ENCODE measurements around the gene LARGE1.

The LARGE1 gene

GRCh38 chr22:33691057-33691630, 229.1 kb downstream of the LARGE1 start:
- Mint-ChIP-seq H3K4me3 (no peak overlapping the region), H3K9me3 (peaks cover 62% of the 10 kb centered on the region), H3K36me3 (ENCODE audit: low read depth) (no peaks in the 10 kb centered on the region), H3K27ac (no peak overlapping the region), H3K27me3 (ENCODE audit: low read depth) (no peaks in the 10 kb centered on the region), H3K4me1 (ENCODE audit: low read depth) (no peaks in the 10 kb centered on the region)
- DNase-seq (ENCODE audit: low spot score), result no peak

GRCh38 chr22:33688903-33689302, 231.4 kb downstream of the LARGE1 start:
- no peaks in the 10 kb centered on the region for H3K4me1 Mint-ChIP-seq (ENCODE audit: low read depth)
- peaks cover 54% of the 10 kb centered on the region for H3K9me3 Mint-ChIP-seq
- H3K36me3 Mint-ChIP-seq (ENCODE audit: low read depth), result no peaks in the 10 kb centered on the region
- no peak overlapping the region for H3K27ac Mint-ChIP-seq
- H3K4me3 Mint-ChIP-seq, result no peak overlapping the region
- no peaks in the 10 kb centered on the region for H3K27me3 Mint-ChIP-seq (ENCODE audit: low read depth)
- no peak for DNase-seq (ENCODE audit: low spot score)

DNA sequence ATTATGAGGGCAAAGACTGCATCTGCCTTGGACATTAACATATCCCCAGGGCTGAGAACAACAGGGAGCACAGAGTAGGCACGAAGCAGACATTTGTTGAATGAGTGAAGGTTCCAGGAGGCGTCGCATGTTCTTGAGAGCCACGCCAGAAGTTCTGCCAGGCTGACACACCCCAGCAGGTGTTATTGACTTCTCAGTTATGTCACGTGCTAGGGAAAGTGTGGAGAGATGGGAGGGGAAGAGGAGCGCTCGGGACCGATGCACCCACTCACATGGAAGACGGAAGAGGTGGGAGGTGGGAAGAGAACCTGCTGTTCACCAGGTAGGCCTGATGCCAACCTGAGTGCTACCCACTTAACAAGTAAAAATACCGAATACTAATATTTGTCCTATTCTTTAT, 232.8 kb downstream of the LARGE1 start:
- H3K27me3 Mint-ChIP-seq (ENCODE audit: low read depth), result no peaks in the 10 kb centered on the region
- H3K36me3 Mint-ChIP-seq (ENCODE audit: low read depth), result no peaks in the 10 kb centered on the region
- peaks cover 58% of the 10 kb centered on the region for H3K9me3 Mint-ChIP-seq
- DNase-seq (ENCODE audit: low spot score), result no peak
- H3K4me1 Mint-ChIP-seq (ENCODE audit: low read depth), result no peaks in the 10 kb centered on the region
- H3K4me3 Mint-ChIP-seq, result no peak overlapping the region
- H3K27ac Mint-ChIP-seq, result no peak overlapping the region

DNA sequence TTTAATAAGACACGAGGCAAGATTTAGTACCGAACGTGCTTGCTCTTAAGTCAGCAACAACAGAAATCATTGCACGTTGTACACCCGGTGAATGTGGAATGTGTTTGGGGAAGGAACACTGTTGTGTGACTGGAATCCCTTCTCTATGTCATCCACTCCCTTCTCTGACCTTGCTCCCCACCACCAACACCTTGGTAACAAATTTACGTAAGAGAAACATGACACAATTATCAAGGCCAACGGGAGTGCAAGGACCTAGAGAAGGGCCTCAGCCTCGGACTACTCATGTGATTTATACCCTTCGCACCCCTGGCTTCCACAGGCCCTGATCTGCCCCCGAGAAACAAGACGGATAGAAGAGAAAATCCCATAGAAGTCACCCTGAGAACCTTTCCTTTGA, 236.2 kb downstream of the LARGE1 start:
- DNase-seq (ENCODE audit: low spot score), result no peak
- Mint-ChIP-seq H3K27ac (no peak overlapping the region), H3K36me3 (ENCODE audit: low read depth) (no peaks in the 10 kb centered on the region), H3K9me3 (peaks cover 48% of the 10 kb centered on the region), H3K4me3 (no peak overlapping the region), H3K27me3 (ENCODE audit: low read depth) (no peaks in the 10 kb centered on the region), H3K4me1 (ENCODE audit: low read depth) (no peaks in the 10 kb centered on the region)

DNA sequence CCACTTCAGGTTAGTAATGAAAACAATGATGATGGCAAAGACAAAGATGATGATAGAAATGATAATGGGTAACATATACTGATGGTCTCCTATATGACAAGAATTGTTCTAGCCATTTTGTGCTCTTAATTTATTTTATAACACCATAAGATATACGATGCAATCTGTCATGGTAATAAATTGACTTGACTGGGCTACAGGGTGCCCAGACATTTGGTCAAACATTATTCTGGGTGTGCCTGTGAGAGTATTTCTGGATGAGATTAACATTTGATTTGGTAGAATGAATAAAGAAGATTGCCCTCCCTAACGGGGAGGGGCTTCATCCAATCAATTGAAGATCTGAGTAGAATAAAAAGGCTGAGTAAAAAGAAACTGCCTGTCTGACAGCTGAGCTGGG, 237.3 kb downstream of the LARGE1 start:
- Mint-ChIP-seq H3K9me3 (peaks cover 49% of the 10 kb centered on the region), H3K4me3 (no peak overlapping the region), H3K27ac (no peak overlapping the region), H3K36me3 (ENCODE audit: low read depth) (no peaks in the 10 kb centered on the region), H3K27me3 (ENCODE audit: low read depth) (no peaks in the 10 kb centered on the region), H3K4me1 (ENCODE audit: low read depth) (no peaks in the 10 kb centered on the region)
- no peak for DNase-seq (ENCODE audit: low spot score)

DNA sequence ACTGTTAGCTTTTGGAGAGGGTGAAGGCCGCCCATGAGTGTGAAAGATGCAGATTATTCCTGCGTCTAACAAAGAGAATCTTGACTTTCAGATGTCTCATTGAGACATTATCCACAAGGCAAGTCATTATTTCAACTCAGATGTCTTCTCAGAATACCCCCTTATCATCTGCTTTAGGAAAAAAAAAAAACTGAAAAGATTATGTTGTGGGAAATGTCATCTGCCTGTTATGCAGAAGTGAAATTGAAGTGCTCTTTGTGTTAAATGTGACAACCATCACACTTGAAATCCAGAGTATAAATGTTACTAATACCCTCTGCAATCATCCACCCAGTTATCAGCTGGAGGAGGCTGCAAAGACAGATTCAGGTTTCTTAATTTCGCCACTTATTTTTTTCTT, 239.6 kb downstream of the LARGE1 start:
- H3K4me3 Mint-ChIP-seq, result no peak overlapping the region
- no peak overlapping the region for H3K27ac Mint-ChIP-seq
- DNase-seq (ENCODE audit: low spot score), result no peak
- H3K36me3 Mint-ChIP-seq (ENCODE audit: low read depth), result no peaks in the 10 kb centered on the region
- no peaks in the 10 kb centered on the region for H3K27me3 Mint-ChIP-seq (ENCODE audit: low read depth)
- H3K9me3 Mint-ChIP-seq, result peaks cover 50% of the 10 kb centered on the region
- no peaks in the 10 kb centered on the region for H3K4me1 Mint-ChIP-seq (ENCODE audit: low read depth)

DNA sequence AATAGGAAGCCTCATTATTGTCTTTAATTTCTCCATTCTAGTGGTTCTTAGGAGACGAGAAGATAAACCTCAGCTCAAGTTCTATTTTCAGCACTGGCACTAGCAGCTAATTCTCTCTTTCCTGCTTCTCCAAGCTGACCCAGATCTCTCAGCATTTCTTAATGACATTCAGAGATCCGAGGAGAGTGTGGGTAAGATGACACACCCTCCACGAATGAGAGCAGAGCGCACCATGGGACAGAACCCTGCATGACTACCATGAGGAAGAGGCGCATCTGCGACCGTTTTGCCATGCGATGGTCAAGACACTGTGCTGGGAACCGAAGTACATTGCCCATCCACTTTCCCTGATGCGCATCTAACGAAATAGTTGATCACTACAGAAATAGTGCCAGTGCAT, 241.8 kb downstream of the LARGE1 start:
- Mint-ChIP-seq H3K27me3 (ENCODE audit: low read depth) (no peaks in the 10 kb centered on the region), H3K4me1 (ENCODE audit: low read depth) (no peaks in the 10 kb centered on the region), H3K4me3 (no peak overlapping the region), H3K9me3 (peaks cover 54% of the 10 kb centered on the region), H3K27ac (no peak overlapping the region), H3K36me3 (ENCODE audit: low read depth) (no peaks in the 10 kb centered on the region)
- DNase-seq (ENCODE audit: low spot score), result no peak

DNA sequence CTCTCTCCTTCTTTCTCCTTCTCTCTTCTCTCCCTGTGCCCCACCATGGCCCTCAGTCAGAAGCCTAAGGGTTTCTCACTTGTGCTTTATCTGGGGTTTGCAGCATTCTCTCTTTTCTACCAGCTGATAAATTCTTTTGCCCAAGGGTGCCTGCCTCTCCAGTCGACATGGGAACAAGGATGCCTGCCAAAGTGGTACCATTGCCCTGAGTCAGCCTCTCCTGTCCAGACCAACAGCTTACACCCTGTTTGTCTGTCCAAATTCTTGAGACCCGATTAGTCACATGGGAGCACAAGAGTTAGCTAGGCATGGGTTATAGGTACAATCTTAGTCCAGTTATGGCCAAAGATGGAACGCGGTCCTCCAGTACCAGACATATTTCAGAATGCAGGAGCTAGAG, 242.7 kb downstream of the LARGE1 start:
- no peak overlapping the region for H3K4me3 Mint-ChIP-seq
- DNase-seq (ENCODE audit: low spot score), result no peak
- H3K27ac Mint-ChIP-seq, result no peak overlapping the region
- peaks cover 51% of the 10 kb centered on the region for H3K9me3 Mint-ChIP-seq
- H3K36me3 Mint-ChIP-seq (ENCODE audit: low read depth), result no peaks in the 10 kb centered on the region
- H3K4me1 Mint-ChIP-seq (ENCODE audit: low read depth), result no peaks in the 10 kb centered on the region
- H3K27me3 Mint-ChIP-seq (ENCODE audit: low read depth), result no peaks in the 10 kb centered on the region

- H3K27me3 Mint-ChIP-seq (ENCODE audit: low read depth), result no peaks in the 10 kb centered on the region
- H3K36me3 Mint-ChIP-seq (ENCODE audit: low read depth), result no peaks in the 10 kb centered on the region
- H3K4me1 Mint-ChIP-seq (ENCODE audit: low read depth), result no peaks in the 10 kb centered on the region
- no peak overlapping the region for H3K27ac Mint-ChIP-seq
- H3K4me3 Mint-ChIP-seq, result no peak overlapping the region
- peaks cover 37% of the 10 kb centered on the region for H3K9me3 Mint-ChIP-seq
- no peak for DNase-seq (ENCODE audit: low spot score)
Observed at GRCh38 chr22:33674357-33674756, 245.9 kb downstream of the LARGE1 start.

DNA sequence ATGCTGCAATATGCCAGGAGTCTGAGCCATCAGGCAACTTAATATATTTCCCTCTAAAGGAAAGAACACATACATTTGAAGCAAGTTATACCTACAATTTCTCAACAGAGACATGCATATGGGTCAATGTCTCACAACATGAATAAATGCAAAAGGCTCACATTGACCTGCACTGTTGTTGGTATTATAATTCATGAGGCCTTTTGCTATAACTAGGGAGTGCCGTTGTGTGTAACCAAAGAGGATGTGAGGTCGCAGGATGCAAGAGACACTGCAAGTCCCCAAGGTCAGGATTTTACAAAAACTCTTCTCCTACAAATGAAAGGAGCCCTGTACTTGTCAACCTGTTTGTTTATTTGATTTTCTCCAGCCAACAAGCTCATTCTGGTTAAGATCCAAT, 250.5 kb downstream of the LARGE1 start:
- H3K27ac Mint-ChIP-seq, result no peak overlapping the region
- peaks cover 27% of the 10 kb centered on the region for H3K9me3 Mint-ChIP-seq

DNA sequence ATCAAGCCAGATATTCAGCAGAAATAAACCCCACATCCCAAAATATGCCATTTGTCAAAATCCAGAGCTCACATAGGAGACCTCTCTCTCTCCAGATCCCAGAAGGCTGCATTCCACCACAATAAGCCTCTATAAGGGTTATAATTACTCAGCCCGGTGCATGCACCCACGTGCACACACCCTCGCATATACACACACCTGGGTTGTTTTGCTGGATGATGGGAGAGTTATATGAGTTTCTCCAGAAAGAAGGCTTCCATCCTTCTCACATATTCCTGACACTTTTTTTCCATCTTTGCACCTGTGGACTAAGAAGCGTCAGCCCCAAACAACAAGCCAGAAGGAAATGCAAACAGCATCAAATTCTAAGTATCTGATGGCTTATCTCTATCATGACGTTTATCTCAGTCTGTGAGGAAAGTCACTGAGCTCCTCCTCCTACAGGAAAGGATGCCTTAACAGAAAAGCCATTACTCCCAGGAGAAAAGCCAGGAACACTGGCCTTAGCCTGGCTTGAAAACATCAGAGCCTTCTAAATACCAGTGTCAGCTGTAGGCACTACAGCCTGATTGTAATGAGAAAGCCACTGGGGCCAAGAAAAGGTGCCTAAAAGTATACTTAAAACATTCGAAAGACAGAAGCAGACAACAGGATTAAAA, 253.2 kb downstream of the LARGE1 start:
- Mint-ChIP-seq H3K4me1 (ENCODE audit: low read depth) (no peaks in the 10 kb centered on the region), H3K4me3 (no peak overlapping the region), H3K27me3 (ENCODE audit: low read depth) (no peaks in the 10 kb centered on the region), H3K36me3 (ENCODE audit: low read depth) (no peaks in the 10 kb centered on the region), H3K27ac (no peak overlapping the region), H3K9me3 (peaks cover 33% of the 10 kb centered on the region)
- DNase-seq (ENCODE audit: low spot score), result no peak

More for the DNA sequence above, 250.5 kb downstream of the LARGE1 start:
- no peaks in the 10 kb centered on the region for H3K36me3 Mint-ChIP-seq (ENCODE audit: low read depth)
- DNase-seq (ENCODE audit: low spot score), result no peak
- H3K27me3 Mint-ChIP-seq (ENCODE audit: low read depth), result no peaks in the 10 kb centered on the region
- no peak overlapping the region for H3K4me3 Mint-ChIP-seq
- no peaks in the 10 kb centered on the region for H3K4me1 Mint-ChIP-seq (ENCODE audit: low read depth)

DNA sequence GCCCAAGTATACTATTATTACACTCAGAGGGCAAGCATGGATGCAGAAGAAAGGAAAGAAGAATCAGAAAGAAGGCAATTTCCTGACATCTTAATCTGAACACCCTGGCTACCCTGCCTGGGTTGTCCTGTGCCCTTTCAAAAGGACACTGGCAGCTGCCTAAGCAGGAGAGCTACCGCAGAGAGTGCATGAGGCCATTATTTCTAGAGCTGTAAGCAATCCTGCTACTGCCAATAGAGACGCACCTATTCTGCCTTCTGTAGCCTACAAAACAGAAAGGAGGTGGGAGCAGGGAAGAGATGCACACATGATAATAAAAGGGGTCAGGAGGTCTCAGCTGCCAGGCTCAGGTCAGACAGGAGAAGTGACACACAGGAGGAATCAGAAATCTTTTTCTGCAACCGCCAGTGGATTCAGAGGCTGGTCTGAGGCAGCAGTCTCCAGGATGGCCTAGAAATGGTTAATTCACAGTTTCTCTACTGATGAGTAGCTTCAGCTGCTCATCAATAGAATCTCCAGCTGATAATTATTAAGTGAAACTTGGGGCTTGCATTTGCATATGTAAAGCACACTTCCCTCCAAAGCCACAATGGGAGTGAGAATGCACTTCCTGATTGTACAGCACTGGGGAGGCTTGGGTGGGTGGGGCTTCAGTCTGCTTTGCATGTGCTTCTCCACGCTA, 253.9 kb downstream of the LARGE1 start:
- Mint-ChIP-seq H3K36me3 (ENCODE audit: low read depth) (no peaks in the 10 kb centered on the region), H3K4me3 (no peak overlapping the region), H3K9me3 (peaks cover 34% of the 10 kb centered on the region), H3K27me3 (ENCODE audit: low read depth) (no peaks in the 10 kb centered on the region), H3K27ac (no peak overlapping the region), H3K4me1 (ENCODE audit: low read depth) (no peaks in the 10 kb centered on the region)
- no peak for DNase-seq (ENCODE audit: low spot score)

DNA sequence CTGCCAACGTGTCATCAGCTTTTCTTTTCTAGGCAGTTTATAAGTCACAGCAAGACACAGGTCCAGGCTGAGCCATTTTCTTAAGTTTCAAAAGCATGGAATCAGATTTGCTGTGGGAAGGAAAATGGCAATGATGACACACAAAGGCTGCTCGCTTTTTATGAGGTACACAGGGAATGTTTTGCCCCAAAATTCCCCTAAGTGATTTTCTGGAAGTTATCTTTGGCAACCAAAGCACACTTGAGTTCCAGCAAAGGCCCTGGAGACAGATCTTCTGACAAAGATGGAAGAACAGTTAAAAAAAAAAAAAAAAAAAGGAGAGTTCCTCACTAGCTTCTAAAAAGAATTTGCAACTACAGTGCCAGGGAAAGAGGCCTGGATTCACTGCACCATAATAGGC, 260.8 kb downstream of the LARGE1 start:
- no peak for DNase-seq (ENCODE audit: low spot score)
- Mint-ChIP-seq H3K4me1 (ENCODE audit: low read depth) (no peaks in the 10 kb centered on the region), H3K9me3 (peaks cover 53% of the 10 kb centered on the region), H3K36me3 (ENCODE audit: low read depth) (no peaks in the 10 kb centered on the region), H3K4me3 (no peak overlapping the region), H3K27ac (no peak overlapping the region), H3K27me3 (ENCODE audit: low read depth) (no peaks in the 10 kb centered on the region)

DNA sequence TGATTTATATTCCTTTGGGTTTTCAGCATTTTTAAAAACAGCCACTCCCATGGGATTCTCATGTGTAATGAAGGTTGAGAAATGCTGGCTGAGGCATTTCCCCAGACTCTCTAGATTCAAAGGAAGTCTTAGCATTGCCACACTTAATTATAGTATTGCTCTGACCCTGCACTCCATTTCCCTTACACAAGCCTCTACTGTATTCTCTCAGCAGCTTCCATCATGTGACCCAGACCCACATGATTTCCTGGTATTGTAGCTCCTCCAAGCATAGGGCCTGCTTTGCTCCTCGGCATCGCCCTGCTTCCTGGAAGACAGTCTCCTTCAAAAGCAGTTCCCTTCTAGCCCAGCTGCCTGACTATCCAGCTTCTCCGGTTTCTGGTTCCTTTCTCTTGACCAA, 261.5 kb downstream of the LARGE1 start:
- no peak for DNase-seq (ENCODE audit: low spot score)
- H3K27me3 Mint-ChIP-seq (ENCODE audit: low read depth), result no peaks in the 10 kb centered on the region

More for the DNA sequence above, 261.5 kb downstream of the LARGE1 start:
- Mint-ChIP-seq H3K36me3 (ENCODE audit: low read depth) (no peaks in the 10 kb centered on the region), H3K4me3 (no peak overlapping the region), H3K27ac (no peak overlapping the region), H3K4me1 (ENCODE audit: low read depth) (no peaks in the 10 kb centered on the region), H3K9me3 (peaks cover 48% of the 10 kb centered on the region)
